NT2/D1 (cell line): Measurements from ENCODE around the gene INPP5B.

Experiments
- SUZ12 ChIP-seq: IDR thresholded peaks from 2 replicates; pipeline ENCODE4 v1.6.1; 2011; ENCODE audit not compliant: insufficient read length, insufficient read depth; ENCODE audit errors: extremely low read depth
- YY1 ChIP-seq: IDR thresholded peaks from 2 replicates; pipeline ENCODE4 v1.6.1; 2011; ENCODE audit not compliant: insufficient read length, insufficient read depth
- ZNF274 ChIP-seq: IDR thresholded peaks from 2 replicates; pipeline ENCODE4 v1.6.1; 2011; ENCODE audit warnings: mild to moderate bottlenecking, low read depth, low read length

DNA sequence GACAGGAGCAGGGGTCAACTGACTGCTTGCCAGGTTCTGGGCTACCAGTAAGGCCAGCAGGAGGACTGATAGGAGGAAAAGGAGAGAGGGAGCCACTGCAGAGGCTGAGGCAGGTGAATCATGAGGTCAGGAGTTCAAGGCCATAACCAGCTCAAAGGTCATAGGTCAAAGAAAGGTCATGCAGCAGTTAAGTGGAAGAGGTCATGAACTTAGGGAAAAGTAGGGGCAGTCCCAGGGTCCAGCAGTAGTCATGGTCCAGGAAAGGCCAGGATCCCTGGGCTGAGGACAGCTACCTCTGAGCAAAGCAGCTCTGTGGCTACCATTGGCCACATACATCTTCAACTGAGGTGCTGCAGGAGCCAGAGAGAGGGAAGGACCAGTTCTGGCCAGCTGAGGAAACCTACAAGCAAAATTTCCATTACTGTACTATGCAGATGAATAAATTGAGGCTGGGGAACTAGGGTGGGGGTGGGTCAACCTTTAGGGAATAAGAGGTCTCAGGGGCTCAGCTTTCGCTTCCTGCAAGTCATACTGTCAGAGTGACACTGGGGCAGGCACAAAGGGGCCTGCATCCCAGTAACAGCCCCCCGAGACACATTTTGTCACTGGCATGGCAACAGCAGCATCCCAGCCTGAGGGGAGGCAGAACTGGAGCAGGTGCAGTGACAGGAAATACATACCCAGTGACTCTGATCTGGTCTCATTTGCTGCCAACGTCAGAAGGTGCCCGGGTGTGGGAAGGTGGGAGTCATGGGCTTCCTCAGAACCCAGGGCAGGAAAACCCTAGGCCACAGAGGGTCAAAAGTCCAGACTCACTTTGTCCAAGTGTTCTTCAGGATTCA lies 5.2 kb upstream of the INPP5B start:
- TF ChIP-seq YY1 (no peak), ZNF274 (no peak), SUZ12 (no peak)
